ENCODE data around the gene HMG20A.

Gene HMG20A

DNA sequence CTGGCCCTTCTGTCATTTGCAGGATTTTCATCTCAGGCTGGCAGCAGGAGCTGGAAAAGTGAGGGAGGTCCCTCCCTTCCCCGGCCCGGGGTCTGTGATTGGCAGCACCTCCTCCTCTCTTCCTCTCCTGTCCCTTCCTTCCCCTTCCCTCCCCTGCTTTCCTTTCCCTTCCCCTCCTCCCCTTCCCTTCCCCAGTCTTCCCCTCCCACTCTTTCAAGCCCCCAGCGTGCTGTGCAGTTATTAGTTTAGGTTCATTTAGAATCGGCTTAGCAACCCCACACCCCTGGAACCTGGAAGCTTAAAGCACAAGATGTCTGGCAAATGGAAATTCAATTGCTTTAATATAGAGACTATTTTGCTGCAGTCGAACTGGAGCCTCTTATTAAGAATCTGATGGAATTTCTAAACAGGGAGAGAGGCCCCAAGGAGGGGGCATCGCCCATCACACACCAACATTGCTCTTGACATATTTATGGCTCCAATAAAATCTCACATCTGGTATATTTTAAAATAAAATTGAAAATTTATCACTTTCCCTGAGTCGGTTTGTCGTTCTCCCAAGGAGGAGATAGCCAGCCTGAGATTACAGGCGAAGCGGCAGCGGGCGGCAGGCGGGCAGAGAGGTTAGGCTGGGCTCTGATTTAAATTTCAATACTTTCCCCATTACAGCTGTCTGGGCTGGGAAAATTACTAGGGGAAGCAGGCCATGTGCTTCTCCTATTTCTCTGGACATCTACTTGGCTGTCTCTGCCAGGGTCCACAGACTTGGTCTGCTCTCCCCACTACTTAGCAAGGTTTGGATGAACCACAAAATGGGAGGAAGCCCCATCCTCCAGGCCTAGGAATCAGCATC lies 113.1 kb downstream of the HMG20A start:
- DNase-seq (ENCODE audit: low read depth in 2 of 3, low spot score in 2 of 3): no peak
